Heart right ventricle (tissue), 16 donors: ENCODE data around the gene POPDC2. TPM values are rescaled to one million over a fixed set of nuclear protein-coding genes. Genes with fewer than 3 reads are reported as not detected.

ENCODE experiments used
- ATAC-seq, 8 donors: fragments of 200-7000 bp; cut with Tn5 transposase; one replicate each; pipeline ENCODE4 v1.9.1; 2020; ENCODE audit warnings: mild to moderate bottlenecking in 8 of 8, moderate library complexity in 8 of 8, moderate number of reproducible peaks in 1 of 8
- DNase-seq, 2 donors: peaks; one replicate each; pipeline ENCODE4 v3.0.0-alpha.2; 2020
- H3K27ac ChIP-seq, 10 donors: fragments of 200-600 bp; sonication (generic) in 2 of 10; one replicate each; pipeline versions ENCODE4 v1.5.0 to v1.8.0; 2020 to 2022; ENCODE audit warnings: mild to moderate bottlenecking in 3 of 10
- H3K27me3 ChIP-seq, 7 donors: fragments of 200-600 bp; one replicate each; pipeline ENCODE4 v1.8.0; 2021 to 2022; ENCODE audit warnings: mild to moderate bottlenecking in 2 of 7
- H3K36me3 ChIP-seq, 9 donors: fragments of 200-600 bp; sonication (generic) in 1 of 9; one replicate each; pipeline versions ENCODE4 v1.5.0 to v1.8.0; 2020 to 2022; ENCODE audit warnings: mild to moderate bottlenecking in 2 of 9
- H3K4me1 ChIP-seq, 9 donors: fragments of 200-600 bp; sonication (generic) in 1 of 9; one replicate each; pipeline versions ENCODE4 v1.5.0 to v1.8.0; 2020 to 2022; ENCODE audit warnings: mild to moderate bottlenecking in 4 of 9
- H3K4me3 ChIP-seq, 10 donors: fragments of 200-600 bp; sonication (generic) in 2 of 10; one replicate each; pipeline versions ENCODE4 v1.5.0 to v1.8.0; 2020 to 2022; ENCODE audit warnings: mild to moderate bottlenecking in 7 of 10, moderate library complexity in 2 of 10
- H3K9me3 ChIP-seq, 11 donors: fragments of 200-600 bp in 10 of 11; sonication (generic) in 2 of 11; one replicate each; pipeline versions ENCODE4 v1.5.0 to v1.8.0; 2013 to 2022; ENCODE audit warnings: mild to moderate bottlenecking in 2 of 11, control low read depth in 1 of 11, moderate library complexity in 1 of 11
- CTCF ChIP-seq, 9 donors: fragments of 200-600 bp; sonication (generic) in 2 of 9; IDR thresholded peaks; one replicate each; pipeline versions ENCODE4 v1.5.0 to v1.8.0; 2021 to 2022; ENCODE audit warnings: antibody characterized with exemption in 9 of 9, mild to moderate bottlenecking in 5 of 9, moderate library complexity in 1 of 9
- WGBS, 2 donors: extraction: QIAGEN DNeasy Blood & Tissue Kit; methylation state at CpG; one replicate each; pipeline ENCODE4 v1.1.7; 2013; ENCODE audit warnings: inconsistent platforms in 1 of 2; 5-methylcytosine and 5-hydroxymethylcytosine counted together
- intact Hi-C, 10 donors: fragments of 100-400 bp; cut with DNase I; formaldehyde crosslinking; loops; one replicate each; pipeline versions ENCODE4 v1.11.1 to v1.14.2; 2022
- polyA plus RNA-seq, 2 donors: library from polyadenylated mRNA; stranded (reverse); fragments of 200-250 nt; gene quantifications; one replicate each; pipeline ENCODE4 v1.2.3, GENCODE V29; 2013
- total RNA-seq, 10 donors: library from RNA; stranded (reverse); fragmentation: NEBNext Ultra II Directional in 3 of 10; extraction: Animal tissue kit (Norgen Biotek cat#: 25700) in 3 of 10; gene quantifications; one replicate each; pipeline versions ENCODE4 v1.2.1 to v1.2.4, GENCODE V29; 2021 to 2023
- donor health status: Arrhythmogenic right ventricular cardiomyopathy.
- donor health status: ischemic (EF 13 %, LVEDD 7.1; RV severe dilation, severe dysfunction).
- donor health status: healthy with polysubstance abuse.
- donor health status: DM: no; HTN: yes; CAD: no.
- donor health status: DM: no; HTN: no; CAD: no.
- donor health status: ischemic (EF 25% LVEDD 6.9; RV normal size, moderate dysfunction).
- donor health status: ischemic (EF 25% LVEDD 5.7; RV mildly dilated, moderate dysfunction).
- donor health status: healthy.
- donor health status: DM: yes; HTN: yes; CAD: no.
- donor health status: Ischemic cardiomyopathy.
- donor health status: ischemic (EF 35%, LVEDD 5.7; RV mildly dilated, moderate dysfunction).
- donor health status: nonischemic (EF 11% LVEDD 7.7; RV severe dilation, severe dysfunction).
- donor health status: DM: yes; HTN: yes; CAD: no.
- donor health status: PGD.
- donor health status: ischemic (EF 29% LVEDD 5.4; RV normal size, mild dysfunction).
- donor health status: nonischemic (EF 23%, LVEDD 6.1; RV moderate dilation, normal function).

Gene POPDC2
- total and polyA plus RNA-seq, 12 donors = 351 to 928 (median 732) TPM

- TF ChIP-seq CTCF (IDR thresholded peaks at IDR 0.05) = no peak
- Histone ChIP-seq H3K36me3 (peaks cover 0 to 79% (median 17%) of the 10 kb centered on the region in 9 donors), H3K4me1 (peaks cover 17 to 93% (median 78%) of the 10 kb centered on the region in 9 donors), H3K4me3 (no peak overlapping the region), H3K9me3 (no peaks in the 10 kb centered on the region), H3K27me3 (no peaks in the 10 kb centered on the region), H3K27ac (peak overlapping the region; percentile 38 to 98 (median 90))
- intact Hi-C loops = no loop called here
- 70 to 75% methylated on average over 1 of the region's 1 CpG for WGBS, 2 donors
- DNase-seq = no peak
- ATAC-seq = no peak
Observed at GRCh38 chr3:119645813-119646212, 14.6 kb downstream of the POPDC2 start.

- no peak for TF ChIP-seq CTCF (IDR thresholded peaks at IDR 0.05)
- Histone ChIP-seq H3K27ac (peak overlapping the region in 8 of 10 donors; percentile 84 to 98 (median 94)), H3K4me1 (peaks cover 17 to 92% (median 76%) of the 10 kb centered on the region in 9 donors), H3K4me3 (no peak overlapping the region), H3K36me3 (peaks cover 0 to 91% (median 26%) of the 10 kb centered on the region in 9 donors), H3K27me3 (no peaks in the 10 kb centered on the region), H3K9me3 (no peaks in the 10 kb centered on the region)
- ATAC-seq (peak in 1 of 8 donors; percentile 24), DNase-seq (no peak)
- intact Hi-C loops = no loop called here
- WGBS, 2 donors = 51 to 64% methylated on average over 1 of the region's 1 CpG
Observed at GRCh38 chr3:119644481-119644880, 15.9 kb downstream of the POPDC2 start.

GRCh38 chr3:119643528-119643927 is 16.9 kb downstream of the POPDC2 start:
- H3K9me3 ChIP-seq = no peaks in the 10 kb centered on the region
- H3K36me3 ChIP-seq = peaks cover 0 to 83% (median 26%) of the 10 kb centered on the region in 9 donors
- H3K27me3 ChIP-seq = no peaks in the 10 kb centered on the region
- 60 to 83% methylated on average over 2 of the region's 2 CpGs for WGBS, 2 donors
- peaks cover 23 to 92% (median 76%) of the 10 kb centered on the region in 9 donors for H3K4me1 ChIP-seq
- no peak for TF ChIP-seq CTCF (IDR thresholded peaks at IDR 0.05)
- intact Hi-C loops = no loop called here
- ATAC-seq (no peak), DNase-seq (no peak)
- H3K27ac ChIP-seq = peak overlapping the region in 8 of 10 donors; percentile 8 to 98 (median 94)
- no peak overlapping the region for H3K4me3 ChIP-seq

- Histone ChIP-seq H3K36me3 (peaks cover 0 to 77% (median 26%) of the 10 kb centered on the region in 9 donors), H3K27me3 (no peaks in the 10 kb centered on the region), H3K9me3 (no peaks in the 10 kb centered on the region), H3K4me3 (no peak overlapping the region), H3K4me1 (peaks cover 19 to 92% (median 76%) of the 10 kb centered on the region in 9 donors), H3K27ac (peak overlapping the region in 8 of 10 donors; percentile 8 to 98 (median 89))
- no peak for ATAC-seq
- 47 to 53% methylated on average over 5 of the region's 5 CpGs for WGBS, 2 donors
- intact Hi-C loops = no loop called here
- no peak for TF ChIP-seq CTCF (IDR thresholded peaks at IDR 0.05)
- DNase-seq = no peak
Observed at GRCh38 chr3:119642746-119643473, 17.5 kb downstream of the POPDC2 start.
